H1 (cell line): ENCODE measurements around the gene CACNB1. TPM values are rescaled to one million over a fixed set of nuclear protein-coding genes. Genes with fewer than 3 reads are reported as not detected.

Source experiments
- GABPA ChIP-seq: IDR thresholded peaks from 2 replicates; pipeline ENCODE4 v1.6.1; 2011; ENCODE audit warnings: mild to moderate bottlenecking, low read length, moderate library complexity, borderline replicate concordance; ENCODE audit not compliant: insufficient read depth
- MAX ChIP-seq: IDR thresholded peaks from 2 replicates; pipeline ENCODE4 v1.6.1; 2012; ENCODE audit warnings: inconsistent platforms
- polyA plus RNA-seq, 7 experiments: library from polyadenylated mRNA; depleted of rRNA in 3 of 7; stranded (reverse) in 5 of 7; unstranded in 2 of 7; fragments of >200 nt in 5 of 7; fragments of 200-250 nt in 2 of 7; gene quantifications; 1 replicate in 5 of 7; 2 replicates in 1 of 7; 4 replicates in 1 of 7; pipeline versions ENCODE4 v1.2.1 to v1.2.3, GENCODE V29; 2011 to 2013; ENCODE audit warnings: missing spikeins in 2 of 7, mixed read lengths in 2 of 7
- total RNA-seq: library from RNA; stranded (reverse); fragmentation: NEBNext Ultra II Directional; extraction: Animal tissue kit (Norgen Biotek cat#: 25700); gene quantifications from 2 replicates; pipeline ENCODE4 v1.2.1, GENCODE V29; 2021
- TF ChIP-seq, protein P1 (sequence below): IDR thresholded peaks from 2 replicates; pipeline ENCODE4 v1.6.1; 2011; ENCODE audit warnings: low read depth, mild to moderate bottlenecking, low read length; ENCODE audit not compliant: insufficient read depth

The CACNB1 gene
- total and polyA plus RNA-seq, 2 of the 8 experiments (the other 6 are each of a cell fraction or from before 2014, with no cell fraction given): 7.2 to 17.8 TPM

DNA sequence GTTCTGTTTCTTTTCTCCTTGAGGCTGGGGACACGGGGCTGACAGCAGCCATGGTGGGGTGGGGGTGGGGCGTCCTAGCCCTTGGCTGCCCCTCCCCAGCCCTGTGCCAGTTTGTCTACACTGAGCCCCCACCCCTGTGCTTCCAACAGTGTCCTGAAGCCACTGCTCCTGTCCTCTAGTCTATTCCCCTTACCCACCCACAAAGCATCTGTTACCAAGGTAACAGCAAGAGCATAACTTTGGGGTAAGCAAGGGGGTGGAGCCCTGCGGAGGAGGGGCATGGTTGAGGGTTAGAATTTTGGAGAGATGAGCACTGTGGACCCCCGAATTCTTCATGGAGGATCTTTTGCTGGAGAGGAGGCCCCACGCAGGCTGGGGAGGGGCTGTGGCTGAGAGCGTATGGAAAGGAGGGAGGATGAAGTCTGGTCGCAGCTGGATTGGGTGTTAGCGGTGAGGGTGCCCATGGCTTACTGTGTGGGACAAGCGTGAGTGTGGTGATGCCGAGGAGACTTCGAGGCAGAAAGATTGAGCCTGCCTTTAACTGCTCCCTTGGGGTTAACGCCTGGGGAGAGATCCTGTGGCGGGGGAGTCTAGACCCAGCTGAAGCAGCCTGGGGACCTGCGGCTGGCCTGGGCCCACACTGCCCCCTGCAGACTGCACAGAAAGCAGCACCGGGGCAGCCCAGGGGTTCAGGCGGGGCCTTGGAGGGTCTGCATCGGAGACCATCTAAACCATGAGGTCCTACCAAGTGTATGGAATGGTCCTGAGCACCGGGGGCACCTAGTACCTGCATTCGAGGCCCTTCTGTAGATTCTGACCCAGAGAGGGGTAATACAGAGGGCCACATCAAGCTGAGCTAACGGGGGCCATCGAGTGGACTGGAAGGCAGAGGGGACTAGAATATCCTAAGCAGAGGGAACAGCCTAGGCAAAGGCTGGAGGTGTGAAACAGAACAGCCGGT, 34.4 kb upstream of the CACNB1 start (continued):
- peak; percentile 54 for TF ChIP-seq MAX
- TF ChIP-seq, protein P1, sequence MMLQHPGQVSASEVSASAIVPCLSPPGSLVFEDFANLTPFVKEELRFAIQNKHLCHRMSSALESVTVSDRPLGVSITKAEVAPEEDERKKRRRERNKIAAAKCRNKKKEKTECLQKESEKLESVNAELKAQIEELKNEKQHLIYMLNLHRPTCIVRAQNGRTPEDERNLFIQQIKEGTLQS: no peak
- peak; percentile 37; the same call in 1 of the 2 replicates for TF ChIP-seq GABPA
